T-helper 2 cell treated with Interferon-gamma antibody and Interleukin-4, amounts not matched to agents 100 ng/mL and 5 ng/mL, for 36 hours (primary cell): ENCODE measurements around the gene PFN2. TPM values are rescaled to one million over a fixed set of nuclear protein-coding genes. Genes with fewer than 3 reads are reported as not detected.

Source experiments
- intact Hi-C: fragments of 100-400 bp; cut with micrococcal nuclease; formaldehyde crosslinking; loops from one replicate; pipeline ENCODE4 v1.15.1; 2023
- total RNA-seq: library from RNA; stranded (reverse); gene quantifications from 2 replicates; pipeline ENCODE4 v1.2.3, GENCODE V29; 2022

Gene PFN2
- total RNA-seq, 1 donor from 2014 or later, result 0.64 TPM

GRCh38 chr3:149933008-149933407 is 37.7 kb downstream of the PFN2 start:
- intact Hi-C loops, result no loop called here

DNA sequence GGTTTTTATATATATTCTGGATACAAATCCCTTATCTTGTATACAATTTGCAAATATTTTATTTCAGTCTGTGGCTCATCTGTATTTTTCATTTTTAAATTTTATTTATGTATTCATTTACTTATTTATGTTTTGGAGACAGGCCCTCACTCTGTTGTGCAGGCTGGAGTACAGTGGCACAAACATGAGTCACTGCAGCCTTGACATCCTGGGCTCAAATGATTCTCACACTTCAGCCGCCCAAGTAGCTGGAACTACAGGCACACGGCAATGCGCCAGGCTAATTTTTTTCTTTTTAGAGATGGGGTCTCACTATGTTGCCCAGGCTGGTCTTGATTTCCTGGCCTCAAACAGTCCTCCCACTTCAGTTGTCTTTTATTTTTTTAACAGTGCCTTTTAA is 50.6 kb downstream of the PFN2 start:
- intact Hi-C loops, result no loop called here

- intact Hi-C loops, result no loop called here
These were observed 51.2 kb downstream of the PFN2 start for GRCh38 chr3:149919509-149919908.

GRCh38 chr3:149917124-149917667 is 53.5 kb downstream of the PFN2 start:
- intact Hi-C loops, result no loop called here

Other genes starting within 250 kb of the PFN2 start
- gene COMMD2, start 218.4 kb downstream of the PFN2 start, total RNA-seq, result 29.0 and 31.7 TPM in 2 replicates
- not detected in 2 replicates for gene ANKUB1, start 178.3 kb downstream of the PFN2 start, total RNA-seq
- gene RNF13, start 157.7 kb downstream of the PFN2 start, total RNA-seq, result 36.3 and 41.2 TPM in 2 replicates